GM23248 (cell line): ENCODE measurements around the gene LTBP4.

Experiments
- EZH2 ChIP-seq: fragments of 200-600 bp; sonication (generic); IDR thresholded peaks from 2 replicates; pipeline ENCODE4 v1.6.1; 2018; ENCODE audit warnings: antibody characterized with exemption, mild to moderate bottlenecking; ENCODE audit not compliant: insufficient read depth, poor library complexity, severe bottlenecking
- EZH2phosphoT487 ChIP-seq: fragments of 200-600 bp; sonication (generic); IDR thresholded peaks from 2 replicates; pipeline ENCODE4 v1.6.1; 2018; ENCODE audit warnings: antibody characterized with exemption, moderate library complexity, mild to moderate bottlenecking, low read depth; ENCODE audit not compliant: insufficient read depth

DNA sequence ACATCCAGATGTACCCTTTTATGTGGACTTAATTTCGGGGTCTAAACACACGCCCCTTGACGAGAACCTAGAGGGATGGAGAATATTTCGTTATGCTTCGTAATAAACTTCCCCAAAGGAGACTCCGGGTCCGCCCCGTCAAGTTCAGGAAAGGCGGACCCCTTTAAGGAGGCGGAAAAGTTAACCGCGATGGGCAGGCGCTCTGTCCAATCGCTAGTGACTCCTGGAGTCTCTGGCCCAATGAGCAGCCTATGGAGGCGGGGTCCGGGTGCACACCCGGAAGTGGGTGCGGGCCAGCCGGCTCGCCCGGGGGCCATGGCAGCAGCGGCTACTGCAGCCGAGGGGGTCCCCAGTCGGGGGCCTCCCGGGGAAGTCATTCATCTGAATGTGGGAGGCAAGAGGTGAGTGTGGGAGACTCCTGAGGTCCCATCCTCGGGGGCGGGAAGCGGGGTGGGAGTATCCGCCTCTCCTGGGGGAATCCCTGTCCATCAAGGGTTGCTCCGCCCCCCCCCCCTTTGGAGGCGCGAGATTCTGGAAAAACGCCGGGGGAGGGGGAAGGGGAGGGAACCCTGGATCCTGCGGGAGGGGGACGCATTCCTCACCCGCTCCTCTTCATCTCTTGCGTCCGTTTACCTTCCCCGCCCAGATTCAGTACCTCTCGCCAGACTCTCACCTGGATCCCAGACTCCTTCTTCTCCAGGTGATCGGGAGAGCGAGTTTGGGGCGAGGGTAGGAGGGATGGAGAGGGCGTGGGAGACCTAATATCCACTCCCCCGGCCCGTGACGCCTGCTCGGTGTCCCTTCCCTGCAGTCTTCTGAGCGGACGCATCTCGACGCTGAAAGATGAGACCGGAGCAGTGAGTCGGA, 24.4 kb upstream of the LTBP4 start, which contains the start of gene SHKBP1:
- TF ChIP-seq EZH2 (no peak), EZH2phosphoT487 (no peak)
